Fibroblast of the aortic adventitia (primary cell): Measurements from ENCODE around the gene ZNF783. TPM values are rescaled to one million over a fixed set of nuclear protein-coding genes. Genes with fewer than 3 reads are reported as not detected.
"Not testable (repeated sequence)": the region's sequence is repeated elsewhere in the genome, so short reads cannot be mapped to it uniquely, and the experiment has no call there.

Experiments used
- DNase-seq: peaks from one replicate; pipeline ENCODE4 v3.0.0-alpha.2; 2010; ENCODE audit warnings: low read depth
- H3K4me3 ChIP-seq: 2 replicates; pipeline ENCODE4 v1.5.1; 2011; ENCODE audit warnings: low read depth, mild to moderate bottlenecking, control low read depth, low read length, moderate library complexity
- total RNA-seq: library from RNA; depleted of rRNA; stranded (reverse); fragments of >200 nt; gene quantifications from 2 replicates; pipeline ENCODE4 v1.2.3, GENCODE V29; 2012; ENCODE audit warnings: low replicate concordance
- TF ChIP-seq, protein P1 (sequence below): IDR thresholded peaks from 2 replicates; pipeline ENCODE4 v1.5.1; 2011; ENCODE audit warnings: mild to moderate bottlenecking, low read length, control low read depth, inconsistent platforms; ENCODE audit not compliant: insufficient read depth

ZNF783 gene
- total RNA-seq, 1 donor: 9.1 TPM

DNA sequence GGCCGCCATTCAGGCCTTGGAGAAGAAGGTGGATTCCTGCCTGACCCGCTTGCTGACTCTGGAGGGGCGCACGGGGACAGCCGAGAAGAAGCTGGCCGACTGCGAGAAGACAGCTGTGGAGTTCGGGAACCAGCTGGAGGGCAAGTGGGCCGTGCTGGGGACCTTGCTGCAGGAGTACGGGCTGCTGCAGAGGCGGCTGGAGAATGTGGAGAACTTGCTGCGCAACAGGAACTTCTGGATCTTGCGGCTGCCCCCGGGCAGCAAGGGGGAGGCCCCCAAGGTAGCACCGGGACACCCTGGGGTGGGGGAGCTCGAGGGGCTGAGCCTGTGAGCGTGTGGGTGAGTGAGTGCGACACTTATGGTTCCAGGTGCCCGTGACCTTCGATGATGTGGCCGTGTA lies 4.5 kb downstream of the ZNF783 start:
- TF ChIP-seq, protein P1, sequence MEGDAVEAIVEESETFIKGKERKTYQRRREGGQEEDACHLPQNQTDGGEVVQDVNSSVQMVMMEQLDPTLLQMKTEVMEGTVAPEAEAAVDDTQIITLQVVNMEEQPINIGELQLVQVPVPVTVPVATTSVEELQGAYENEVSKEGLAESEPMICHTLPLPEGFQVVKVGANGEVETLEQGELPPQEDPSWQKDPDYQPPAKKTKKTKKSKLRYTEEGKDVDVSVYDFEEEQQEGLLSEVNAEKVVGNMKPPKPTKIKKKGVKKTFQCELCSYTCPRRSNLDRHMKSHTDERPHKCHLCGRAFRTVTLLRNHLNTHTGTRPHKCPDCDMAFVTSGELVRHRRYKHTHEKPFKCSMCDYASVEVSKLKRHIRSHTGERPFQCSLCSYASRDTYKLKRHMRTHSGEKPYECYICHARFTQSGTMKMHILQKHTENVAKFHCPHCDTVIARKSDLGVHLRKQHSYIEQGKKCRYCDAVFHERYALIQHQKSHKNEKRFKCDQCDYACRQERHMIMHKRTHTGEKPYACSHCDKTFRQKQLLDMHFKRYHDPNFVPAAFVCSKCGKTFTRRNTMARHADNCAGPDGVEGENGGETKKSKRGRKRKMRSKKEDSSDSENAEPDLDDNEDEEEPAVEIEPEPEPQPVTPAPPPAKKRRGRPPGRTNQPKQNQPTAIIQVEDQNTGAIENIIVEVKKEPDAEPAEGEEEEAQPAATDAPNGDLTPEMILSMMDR: no peak
- no peak overlapping the region for H3K4me3 ChIP-seq
- no peak for DNase-seq

DNA sequence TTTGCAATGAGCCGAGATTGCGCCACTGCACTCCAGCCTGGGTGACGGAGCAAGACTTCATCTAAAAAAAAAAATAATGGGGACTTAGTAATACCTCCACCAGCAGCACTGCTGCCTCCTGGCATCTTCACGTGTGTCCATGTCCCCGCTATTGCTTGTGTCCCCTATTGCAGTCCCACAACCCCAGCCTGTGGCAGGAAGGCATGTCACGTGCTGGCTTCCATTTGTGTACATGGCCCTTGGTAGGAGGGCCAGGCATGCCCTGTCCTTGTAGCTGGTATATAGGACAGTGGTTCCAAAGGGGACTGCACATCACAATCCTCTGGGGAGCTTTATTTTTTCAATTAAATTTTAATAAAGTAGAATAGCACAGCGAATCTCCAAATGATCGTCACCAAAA lies 5.7 kb downstream of the ZNF783 start:
- no peak for DNase-seq
- TF ChIP-seq, protein P1: no peak
- H3K4me3 ChIP-seq: no peak overlapping the region

DNA sequence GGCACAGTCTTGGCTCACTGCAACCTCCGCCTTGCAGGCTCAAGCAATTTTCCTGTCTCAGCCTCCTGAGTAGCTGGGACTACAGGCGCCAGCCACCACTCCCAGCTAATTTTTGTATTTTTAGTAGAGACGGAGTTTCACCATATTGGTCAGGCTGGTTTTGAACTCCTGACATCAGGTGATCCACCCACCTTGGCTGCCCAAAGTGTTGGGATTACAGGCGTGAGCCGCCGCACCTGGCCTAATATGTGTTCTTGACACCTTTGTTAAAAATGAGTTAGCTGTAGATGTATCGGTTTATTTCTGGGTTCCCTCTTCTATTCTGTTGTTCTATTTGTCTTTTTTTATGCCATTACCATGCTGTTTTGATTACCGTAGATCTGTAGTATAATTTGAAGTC lies 12.4 kb downstream of the ZNF783 start:
- H3K4me3 ChIP-seq, DNase-seq: not testable (repeated sequence)

DNA sequence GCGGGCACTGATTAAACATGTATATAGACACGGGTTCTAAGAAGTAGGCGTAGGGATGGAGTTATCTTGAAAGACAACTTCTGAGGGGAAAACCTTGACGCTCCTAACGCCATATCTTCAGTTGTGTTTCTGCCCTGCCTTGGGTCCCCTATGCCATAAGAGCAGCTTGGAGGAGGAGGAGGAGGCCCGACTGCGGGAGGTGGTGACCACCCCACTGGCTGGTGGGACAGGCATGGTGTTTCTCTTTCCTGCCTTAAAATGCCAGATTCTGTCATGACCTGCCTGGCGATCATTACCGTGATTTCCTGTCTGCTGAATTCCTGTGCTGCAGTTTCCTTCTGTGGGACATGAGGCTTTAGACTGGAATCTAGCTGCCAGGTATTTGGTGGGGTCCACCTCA lies 15.9 kb downstream of the ZNF783 start:
- TF ChIP-seq, protein P1: no peak
- no peak for DNase-seq
- H3K4me3 ChIP-seq: no peak overlapping the region

DNA sequence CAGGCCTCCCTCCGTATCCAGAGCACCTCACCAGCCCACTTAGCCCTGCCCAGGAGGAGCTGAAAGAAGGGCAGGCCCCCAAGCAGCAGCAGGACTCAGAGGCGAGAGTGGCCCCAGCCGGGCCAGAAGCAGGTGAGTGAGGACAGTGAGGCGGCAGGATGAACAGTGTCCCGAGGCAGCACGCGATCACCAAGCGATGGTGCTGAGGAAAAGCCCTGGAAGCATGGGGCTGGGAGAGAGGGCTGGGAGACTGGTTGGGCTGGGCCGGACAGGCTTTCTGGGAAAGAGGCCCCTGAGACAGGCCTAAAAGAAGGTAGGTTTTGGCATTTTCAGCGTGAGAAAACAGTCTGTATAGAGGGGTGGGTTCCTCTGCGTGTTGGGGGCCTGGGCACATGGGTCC lies 16.4 kb downstream of the ZNF783 start:
- TF ChIP-seq, protein P1: no peak
- H3K4me3 ChIP-seq: no peak overlapping the region
- no peak for DNase-seq

DNA sequence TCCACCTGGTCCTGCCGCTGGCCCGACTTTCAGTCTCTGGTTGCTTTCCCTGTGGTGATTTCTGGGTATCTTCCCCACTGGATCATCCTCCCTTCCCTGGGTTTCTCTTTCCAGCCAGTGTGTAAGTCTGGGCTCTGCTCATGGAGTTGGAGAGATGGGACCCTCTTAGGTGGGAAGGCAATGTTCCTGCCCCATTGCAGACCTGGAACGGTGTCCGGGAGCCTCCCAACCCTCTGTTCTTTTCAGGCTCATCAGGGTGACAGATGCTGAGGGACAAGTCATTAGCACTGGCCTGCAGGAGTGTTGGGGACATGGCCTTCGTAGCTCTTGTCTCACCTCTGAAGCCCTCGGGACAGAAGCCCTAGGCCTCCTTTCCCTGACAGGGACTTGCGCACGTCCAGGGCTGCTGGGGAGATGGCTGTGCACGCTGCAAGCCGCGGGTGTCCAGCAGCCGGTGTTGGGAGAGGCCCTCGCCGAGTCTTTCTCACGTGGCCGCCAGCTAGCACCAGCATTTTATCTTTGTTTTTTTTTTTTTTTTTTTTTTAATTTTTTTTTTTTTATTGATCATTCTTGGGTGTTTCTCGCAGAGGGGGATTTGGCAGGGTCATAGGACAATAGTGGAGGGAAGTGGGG lies 17.2 kb downstream of the ZNF783 start:
- H3K4me3 ChIP-seq: no peak overlapping the region
- DNase-seq: no peak
- TF ChIP-seq, protein P1: no peak

DNA sequence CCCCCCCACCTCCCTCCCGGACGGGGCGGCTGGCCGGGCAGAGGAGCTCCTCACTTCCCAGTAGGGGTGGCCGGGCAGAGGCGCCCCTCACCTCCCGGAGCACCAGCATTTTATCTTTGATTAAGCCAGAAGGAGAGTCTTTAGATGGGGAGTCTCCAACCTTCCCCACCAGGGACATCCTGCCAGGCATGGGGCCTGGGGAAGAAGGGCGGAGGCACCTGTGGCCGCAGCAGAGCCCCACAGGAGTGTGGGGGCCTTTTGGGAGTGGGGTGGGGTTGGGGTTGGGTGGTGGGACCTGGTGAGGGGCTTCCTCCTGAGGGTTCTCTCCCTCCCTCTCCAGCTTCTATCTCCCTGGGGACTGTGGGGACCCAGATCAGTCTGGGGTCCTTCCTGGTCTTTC lies 18.2 kb downstream of the ZNF783 start:
- no peak for DNase-seq
- TF ChIP-seq, protein P1: no peak
- H3K4me3 ChIP-seq: no peak overlapping the region
